Neural cell (in vitro differentiated cells): ENCODE data around the gene GSG1L.

Source experiments
- CTCF ChIP-seq: fragments of 450-650 bp; IDR thresholded peaks from 2 replicates; pipeline ENCODE4 v1.5.1; 2014; ENCODE audit warnings: antibody characterized with exemption, mild to moderate bottlenecking, moderate library complexity; ENCODE audit not compliant: poor library complexity, severe bottlenecking
- EP300 ChIP-seq: fragments of 450-650 bp; conservative IDR thresholded peaks from 2 replicates; pipeline ENCODE4 v1.6.1; 2014; ENCODE audit warnings: antibody characterized with exemption, mild to moderate bottlenecking, moderate library complexity; ENCODE audit not compliant: poor library complexity, severe bottlenecking
- EZH2 ChIP-seq: fragments of 200-600, 300-800 bp; shearing (Covaris generic), sonication (generic); IDR thresholded peaks from 2 replicates; pipeline ENCODE4 v1.6.1; 2014; ENCODE audit warnings: antibody characterized with exemption, low read length, borderline replicate concordance, mild to moderate bottlenecking; ENCODE audit not compliant: insufficient read depth, poor library complexity, severe bottlenecking
- POLR2AphosphoS5 ChIP-seq: IDR thresholded peaks from 2 replicates; pipeline ENCODE4 v1.6.1; 2012
- SMC3 ChIP-seq: fragments of 450-650 bp; conservative IDR thresholded peaks from 2 replicates; pipeline ENCODE4 v1.6.1; 2014; ENCODE audit warnings: antibody characterized with exemption, mild to moderate bottlenecking, moderate library complexity; ENCODE audit not compliant: poor library complexity
- TAF1 ChIP-seq: IDR thresholded peaks from 2 replicates; pipeline ENCODE4 v1.6.1; 2012; ENCODE audit warnings: low read depth

GRCh38 chr16:27748868-27749546, 314.5 kb downstream of the GSG1L start:
- TF ChIP-seq CTCF (no peak), EP300 (no peak), POLR2AphosphoS5 (no peak), TAF1 (no peak), EZH2 (no peak), SMC3 (no peak)
